NCI-H1092 treated with DMSO at 0.1 percent for 48 hours (cell line): ENCODE measurements around the gene RNF213.
"Not testable (repeated sequence)": the region's sequence is repeated elsewhere in the genome, so short reads cannot be mapped to it uniquely, and the experiment has no call there.

Experiments
- DNase-seq: peaks from one replicate; lab custom pipeline; 2025; lab: John Stamatoyannopoulos, UW

Gene RNF213

GRCh38 chr17:80295146-80295545, 34.5 kb downstream of the RNF213 start:
- DNase-seq, result no peak

- no peak for DNase-seq
These were observed 34.9 kb downstream of the RNF213 start for GRCh38 chr17:80295559-80295958.

- no peak for DNase-seq
These were observed 35.6 kb downstream of the RNF213 start for GRCh38 chr17:80296221-80296620.

GRCh38 chr17:80297996-80298560, 37.4 kb downstream of the RNF213 start:
- no peak for DNase-seq

- DNase-seq, result not testable (repeated sequence)
These were observed 38.9 kb downstream of the RNF213 start for GRCh38 chr17:80299350-80300100.

- DNase-seq, result not testable (repeated sequence)
These were observed 40.1 kb downstream of the RNF213 start for GRCh38 chr17:80300756-80301155.

- DNase-seq, result no peak
These were observed 43.2 kb downstream of the RNF213 start for GRCh38 chr17:80303824-80304223.

GRCh38 chr17:80307994-80308691, 47.5 kb downstream of the RNF213 start:
- DNase-seq, result no peak

- no peak for DNase-seq
These were observed 48.3 kb downstream of the RNF213 start for GRCh38 chr17:80308692-80309517.

GRCh38 chr17:80311216-80311827, 50.7 kb downstream of the RNF213 start:
- DNase-seq, result no peak

GRCh38 chr17:80312621-80313135, 52.0 kb downstream of the RNF213 start:
- DNase-seq, result no peak

GRCh38 chr17:80313160-80313829, 52.6 kb downstream of the RNF213 start:
- no peak for DNase-seq

GRCh38 chr17:80313946-80314345, 53.3 kb downstream of the RNF213 start:
- DNase-seq, result not testable (repeated sequence)

- DNase-seq, result no peak
These were observed 55.0 kb downstream of the RNF213 start for GRCh38 chr17:80315517-80316182.

GRCh38 chr17:80316431-80316830, 55.8 kb downstream of the RNF213 start:
- no peak for DNase-seq

- no peak for DNase-seq
These were observed 56.5 kb downstream of the RNF213 start for GRCh38 chr17:80316927-80317705.

GRCh38 chr17:80317706-80317980, 57.0 kb downstream of the RNF213 start:
- DNase-seq, result no peak

- no peak for DNase-seq
These were observed 57.5 kb downstream of the RNF213 start for GRCh38 chr17:80318166-80318565.

- no peak for DNase-seq
These were observed 58.8 kb downstream of the RNF213 start for GRCh38 chr17:80319262-80319998.
